Neural cell (in vitro differentiated cells): ENCODE measurements around the gene NT5E. TPM values are rescaled to one million over a fixed set of nuclear protein-coding genes. Genes with fewer than 3 reads are reported as not detected.
"Not testable (repeated sequence)": the region's sequence is repeated elsewhere in the genome, so short reads cannot be mapped to it uniquely, and the experiment has no call there.

Source experiments
- H2AFZ ChIP-seq: fragments of 200-600, 300-800 bp; sonication (generic), shearing (Covaris generic); 2 replicates; pipeline ENCODE4 v1.6.0; 2014; ENCODE audit warnings: low read depth, mild to moderate bottlenecking, antibody characterized with exemption, low read length, moderate library complexity
- H3F3A ChIP-seq: fragments of 200-600 bp; shearing (Covaris generic); 2 replicates; pipeline ENCODE4 v1.6.1; 2016; ENCODE audit warnings: mild to moderate bottlenecking, moderate library complexity, mixed read lengths, antibody characterized with exemption, low read length; ENCODE audit not compliant: insufficient read depth, poor library complexity, severe bottlenecking
- H3K27ac ChIP-seq: fragments of 200-600, 300-800 bp; sonication (generic), shearing (Covaris generic); 2 replicates; pipeline ENCODE4 v1.5.1; 2014; ENCODE audit warnings: mild to moderate bottlenecking, low read length, moderate library complexity
- H3K27me3 ChIP-seq: fragments of 300-800, 200-600 bp; sonication (generic), shearing (Covaris generic); 2 replicates; pipeline ENCODE4 v1.6.0; 2014; ENCODE audit warnings: mild to moderate bottlenecking, low read depth, low read length, moderate library complexity; ENCODE audit not compliant: insufficient read depth
- H3K36me3 ChIP-seq: fragments of 300-800, 200-600 bp; sonication (generic), shearing (Covaris generic); 2 replicates; pipeline ENCODE4 v1.5.1; 2014; ENCODE audit warnings: mild to moderate bottlenecking, antibody characterized with exemption, low read length, moderate library complexity; ENCODE audit not compliant: insufficient read depth
- H3K4me2 ChIP-seq: fragments of 300-800, 200-600 bp; sonication (generic), shearing (Covaris generic); 2 replicates; pipeline ENCODE4 v1.6.0; 2014; ENCODE audit warnings: mild to moderate bottlenecking, low read length
- H3K4me3 ChIP-seq: fragments of 300-800, 200-600 bp; sonication (generic), shearing (Covaris generic); 2 replicates; pipeline ENCODE4 v1.5.1; 2014; ENCODE audit warnings: mild to moderate bottlenecking, low read length, moderate library complexity
- H3K79me2 ChIP-seq: fragments of 200-600 bp; shearing (Covaris generic); replicated peaks from 2 replicates; pipeline ENCODE4 v1.6.0; 2014; ENCODE audit warnings: mild to moderate bottlenecking, low read length, moderate library complexity; ENCODE audit not compliant: insufficient read depth
- H3K9ac ChIP-seq: fragments of 300-800, 200-600 bp; sonication (generic), shearing (Covaris generic); 2 replicates; pipeline ENCODE4 v1.6.1; 2016; ENCODE audit warnings: mild to moderate bottlenecking, low read length, mixed read lengths
- H3K9me2 ChIP-seq: fragments of 200-600 bp; shearing (Covaris generic); 2 replicates; pipeline ENCODE4 v1.6.1; 2016; ENCODE audit warnings: mild to moderate bottlenecking, low read length, mixed read lengths; ENCODE audit not compliant: insufficient read depth
- H3K9me3 ChIP-seq: fragments of 200-600, 300-800 bp; sonication (generic), shearing (Covaris generic); 2 replicates; pipeline ENCODE4 v1.6.1; 2016; ENCODE audit warnings: mild to moderate bottlenecking, mixed run types, low read length, moderate library complexity, mixed read lengths
- H4K20me1 ChIP-seq: fragments of 200-600 bp; shearing (Covaris generic); 2 replicates; pipeline ENCODE4 v1.6.1; 2016; ENCODE audit warnings: mild to moderate bottlenecking, mixed run types; ENCODE audit not compliant: insufficient read depth
- CTCF ChIP-seq: fragments of 450-650 bp; IDR thresholded peaks from 2 replicates; pipeline ENCODE4 v1.5.1; 2014; ENCODE audit warnings: antibody characterized with exemption, mild to moderate bottlenecking, moderate library complexity; ENCODE audit not compliant: poor library complexity, severe bottlenecking
- EP300 ChIP-seq: fragments of 450-650 bp; conservative IDR thresholded peaks from 2 replicates; pipeline ENCODE4 v1.6.1; 2014; ENCODE audit warnings: antibody characterized with exemption, mild to moderate bottlenecking, moderate library complexity; ENCODE audit not compliant: poor library complexity, severe bottlenecking
- EZH2 ChIP-seq: fragments of 200-600, 300-800 bp; shearing (Covaris generic), sonication (generic); IDR thresholded peaks from 2 replicates; pipeline ENCODE4 v1.6.1; 2014; ENCODE audit warnings: antibody characterized with exemption, low read length, borderline replicate concordance, mild to moderate bottlenecking; ENCODE audit not compliant: insufficient read depth, poor library complexity, severe bottlenecking
- POLR2AphosphoS5 ChIP-seq: IDR thresholded peaks from 2 replicates; pipeline ENCODE4 v1.6.1; 2012
- RAD21 ChIP-seq: fragments of 450-650 bp; conservative IDR thresholded peaks from 2 replicates; pipeline ENCODE4 v1.6.1; 2014; ENCODE audit warnings: antibody characterized with exemption, mild to moderate bottlenecking, moderate library complexity
- REST ChIP-seq: IDR thresholded peaks from 2 replicates; pipeline ENCODE4 v1.6.1; 2012; ENCODE audit warnings: borderline replicate concordance
- SMC3 ChIP-seq: fragments of 450-650 bp; conservative IDR thresholded peaks from 2 replicates; pipeline ENCODE4 v1.6.1; 2014; ENCODE audit warnings: antibody characterized with exemption, mild to moderate bottlenecking, moderate library complexity; ENCODE audit not compliant: poor library complexity
- TAF1 ChIP-seq: IDR thresholded peaks from 2 replicates; pipeline ENCODE4 v1.6.1; 2012; ENCODE audit warnings: low read depth
- polyA plus RNA-seq: library from polyadenylated mRNA; depleted of rRNA; stranded (reverse); fragments of >200 nt; gene quantifications from 2 replicates; pipeline ENCODE4 v1.2.3, GENCODE V29; 2014

Gene NT5E
- polyA plus RNA-seq, 1 donor from 2014 or later: not detected

GRCh38 chr6:85402922-85403321, 47.0 kb upstream of the NT5E start:
- TF ChIP-seq POLR2AphosphoS5 (no peak), TAF1 (no peak), CTCF (no peak), SMC3 (no peak), EP300 (no peak), RAD21 (no peak), EZH2 (no peak)
- no peaks in the 10 kb centered on the region for H3K79me2 ChIP-seq
- no peak overlapping the region for H3K27ac ChIP-seq
- H3K27me3 ChIP-seq: no peaks in the 10 kb centered on the region
- no peaks in the 10 kb centered on the region for H4K20me1 ChIP-seq
- H3K9me2 ChIP-seq: no peaks in the 10 kb centered on the region
- H3K4me2 ChIP-seq: no peak overlapping the region
- no peak overlapping the region for H2AFZ ChIP-seq
- H3K36me3 ChIP-seq: no peaks in the 10 kb centered on the region
- H3K9me3 ChIP-seq: no peaks in the 10 kb centered on the region
- no peak overlapping the region for H3K4me3 ChIP-seq
- H3K9ac ChIP-seq: no peak overlapping the region
- no peaks in the 10 kb centered on the region for H3F3A ChIP-seq

GRCh38 chr6:85403331-85404015, 46.4 kb upstream of the NT5E start:
- no peaks in the 10 kb centered on the region for H3K36me3 ChIP-seq
- no peaks in the 10 kb centered on the region for H3K9me3 ChIP-seq
- H3K4me2 ChIP-seq: no peak overlapping the region
- no peaks in the 10 kb centered on the region for H3K9me2 ChIP-seq
- TF ChIP-seq POLR2AphosphoS5: no peak
- no peak for TF ChIP-seq TAF1
- no peak for TF ChIP-seq SMC3
- TF ChIP-seq RAD21: no peak
- no peak for TF ChIP-seq EZH2
- no peak for TF ChIP-seq EP300
- no peak for TF ChIP-seq REST
- no peak for TF ChIP-seq CTCF
- H3K27ac ChIP-seq: no peak overlapping the region
- H4K20me1 ChIP-seq: no peaks in the 10 kb centered on the region
- no peak overlapping the region for H2AFZ ChIP-seq
- no peaks in the 10 kb centered on the region for H3K27me3 ChIP-seq
- H3K79me2 ChIP-seq: no peaks in the 10 kb centered on the region
- H3K4me3 ChIP-seq: no peak overlapping the region
- H3K9ac ChIP-seq: no peak overlapping the region
- H3F3A ChIP-seq: no peaks in the 10 kb centered on the region

GRCh38 chr6:85404016-85404563, 45.8 kb upstream of the NT5E start:
- H3K27ac ChIP-seq, H3K9me3 ChIP-seq, H3K36me3 ChIP-seq, H3K9ac ChIP-seq, H3F3A ChIP-seq, H3K79me2 ChIP-seq, H3K27me3 ChIP-seq, H3K9me2 ChIP-seq, H3K4me2 ChIP-seq, H2AFZ ChIP-seq, H4K20me1 ChIP-seq, H3K4me3 ChIP-seq: not testable (repeated sequence)
